H1 (cell line): ENCODE measurements around the gene PLEKHA5. TPM values are rescaled to one million over a fixed set of nuclear protein-coding genes. Genes with fewer than 3 reads are reported as not detected.

Source experiments
- CTCF ChIA-PET: fragments of 300-600 bp; sonication (Branson Sonifier 250); formaldehyde crosslinking; loops from one replicate; lab custom pipeline; 2021; ENCODE audit not compliant: partially characterized antibody; lab: Charles Lee
- POLR2A ChIA-PET: fragments of 300-600 bp; sonication (Branson Sonifier 250); formaldehyde crosslinking; loops from one replicate; lab custom pipeline; 2021; ENCODE audit warnings: inconsistent platforms; ENCODE audit not compliant: partially characterized antibody; lab: Charles Lee
- DNase-seq, 2 experiments: peaks; one replicate each; pipeline versions ENCODE4 v3.0.0 to v3.0.0-alpha.2; 2010 to 2022; ENCODE audit warnings: low spot score in 2 of 2, low read depth in 1 of 2, mixed read lengths in 1 of 2
- FAIRE-seq: peaks from 2 replicates; lab custom pipeline; 2011; peaks lifted over from hg19 to GRCh38; lab: Jason Lieb, UNC
- H2AFZ ChIP-seq: 2 replicates; pipeline ENCODE4 v1.8.1; 2012; ENCODE audit warnings: low read length, inconsistent platforms
- H2AK5ac ChIP-seq: 2 replicates; pipeline ENCODE4 v1.6.1; 2013; ENCODE audit warnings: low read depth, low read length
- H2BK120ac ChIP-seq: replicated peaks from 2 replicates; pipeline ENCODE3; 2013; ENCODE audit warnings: low read depth, low read length, inconsistent platforms
- H2BK12ac ChIP-seq: 2 replicates; pipeline ENCODE4 v1.6.1; 2013; ENCODE audit warnings: low read depth, low read length
- H2BK15ac ChIP-seq: 2 replicates; pipeline ENCODE4 v1.6.1; 2013; ENCODE audit warnings: low read length
- H2BK20ac ChIP-seq: 2 replicates; pipeline ENCODE4 v1.6.1; 2013; ENCODE audit warnings: low read length
- H2BK5ac ChIP-seq: 2 replicates; pipeline ENCODE4 v1.6.1; 2013; ENCODE audit warnings: low read depth, low read length
- H3K14ac ChIP-seq: 2 replicates; pipeline ENCODE4 v1.6.1; 2013; ENCODE audit warnings: inconsistent platforms; ENCODE audit not compliant: insufficient read length
- H3K18ac ChIP-seq: 2 replicates; pipeline ENCODE4 v1.6.1; 2013; ENCODE audit warnings: low read length; ENCODE audit errors: extremely low read depth
- H3K23ac ChIP-seq: 2 replicates; pipeline ENCODE4 v1.6.1; 2013; ENCODE audit warnings: inconsistent platforms; ENCODE audit not compliant: insufficient read length
- H3K23me2 ChIP-seq: 2 replicates; pipeline ENCODE4 v1.6.1; 2013; ENCODE audit warnings: low read depth, low read length
- H3K27ac ChIP-seq: 2 replicates; pipeline ENCODE4 v1.6.1; 2011; ENCODE audit warnings: low read depth, low read length, inconsistent platforms
- H3K27me3 ChIP-seq, 4 experiments: replicated peaks in 1 of 4; 1 replicate in 1 of 4; 2 replicates in 3 of 4; pipeline versions ENCODE4 v1.6.1 to v1.8.1; 2011 to 2013; ENCODE audit warnings: low read length in 3 of 4, mild to moderate bottlenecking in 3 of 4, inconsistent platforms in 2 of 4, mixed read lengths in 2 of 4, moderate library complexity in 1 of 4; ENCODE audit not compliant: control insufficient read depth in 3 of 4, insufficient read depth in 3 of 4; ENCODE audit errors: extremely low read depth in 1 of 4
- H3K36me3 ChIP-seq, 4 experiments: 2 replicates each; pipeline versions ENCODE4 v1.6.1 to v1.8.1; 2011 to 2013; ENCODE audit warnings: mild to moderate bottlenecking in 4 of 4, low read length in 3 of 4, moderate library complexity in 2 of 4, control low read depth in 1 of 4, inconsistent platforms in 1 of 4; ENCODE audit not compliant: insufficient read depth in 4 of 4, control insufficient read depth in 2 of 4
- H3K4ac ChIP-seq: replicated peaks from 2 replicates; pipeline ENCODE3; 2013; ENCODE audit warnings: low read length, low read depth, mixed read lengths, inconsistent platforms; ENCODE audit not compliant: insufficient read length
- H3K4me1 ChIP-seq, 4 experiments: replicated peaks in 1 of 4; 1 replicate in 1 of 4; 2 replicates in 3 of 4; pipeline versions ENCODE4 v1.6.1 to v1.8.1; 2011 to 2013; ENCODE audit warnings: low read length in 3 of 4, inconsistent platforms in 2 of 4, mixed read lengths in 1 of 4; ENCODE audit not compliant: insufficient read depth in 4 of 4, control insufficient read depth in 3 of 4
- H3K4me2 ChIP-seq, 2 experiments: 2 replicates each; pipeline versions ENCODE4 v1.6.1 to v1.8.1; 2011 to 2013; ENCODE audit warnings: low read depth in 2 of 2, low read length in 2 of 2, control low read depth in 1 of 2, inconsistent platforms in 1 of 2, mild to moderate bottlenecking in 1 of 2; ENCODE audit not compliant: insufficient read depth in 1 of 2
- H3K4me3 ChIP-seq, 4 experiments: fragments of 200-600, 300-600 bp in 1 of 4; sonication (generic), shearing (Covaris generic), sonication (Bioruptor Twin) in 1 of 4; 2 replicates each; pipeline versions ENCODE4 v1.5.1 to v1.8.1; 2011 to 2016; ENCODE audit warnings: low read length in 4 of 4, low read depth in 3 of 4, control low read depth in 2 of 4, inconsistent platforms in 2 of 4, mild to moderate bottlenecking in 2 of 4, mixed read lengths in 1 of 4, moderate library complexity in 1 of 4; ENCODE audit not compliant: insufficient read depth in 2 of 4; ENCODE audit errors: extremely low read depth in 1 of 4
- H3K56ac ChIP-seq: replicated peaks from 2 replicates; pipeline ENCODE3; 2013; ENCODE audit warnings: low read depth, mild to moderate bottlenecking, mixed read lengths, low read length, inconsistent platforms; ENCODE audit not compliant: insufficient read length
- H3K79me1 ChIP-seq: 2 replicates; pipeline ENCODE4 v1.6.1; 2013; ENCODE audit warnings: low read depth, low read length, control low read depth
- H3K79me2 ChIP-seq, 2 experiments: 2 replicates each; pipeline versions ENCODE4 v1.6.1 to v1.8.1; 2012 to 2013; ENCODE audit warnings: low read length in 2 of 2, mild to moderate bottlenecking in 2 of 2, inconsistent platforms in 1 of 2; ENCODE audit not compliant: insufficient read depth in 2 of 2, control insufficient read depth in 1 of 2
- H3K9ac ChIP-seq, 4 experiments: replicated peaks in 1 of 4; 1 replicate in 1 of 4; 2 replicates in 3 of 4; pipeline versions ENCODE4 v1.6.1 to v1.8.1; 2011 to 2013; ENCODE audit warnings: low read depth in 3 of 4, low read length in 3 of 4, control low read depth in 2 of 4, mild to moderate bottlenecking in 2 of 4, moderate library complexity in 2 of 4, inconsistent platforms in 1 of 4; ENCODE audit errors: extremely low read depth in 1 of 4
- H3K9me3 ChIP-seq, 2 experiments: 2 replicates each; pipeline versions ENCODE4 v1.6.1 to v1.8.1; 2012 to 2013; ENCODE audit warnings: mild to moderate bottlenecking in 2 of 2, moderate library complexity in 2 of 2, control low read depth in 1 of 2, inconsistent platforms in 1 of 2, low read depth in 1 of 2, low read length in 1 of 2, mixed read lengths in 1 of 2; ENCODE audit not compliant: insufficient read depth in 2 of 2
- H4K20me1 ChIP-seq, 2 experiments: replicated peaks in 1 of 2; 2 replicates each; pipeline versions ENCODE3 to v1.8.1; 2011 to 2013; ENCODE audit warnings: inconsistent platforms in 2 of 2, low read length in 2 of 2, mild to moderate bottlenecking in 1 of 2; ENCODE audit not compliant: insufficient read depth in 2 of 2, control insufficient read depth in 1 of 2
- H4K5ac ChIP-seq: 2 replicates; pipeline ENCODE4 v1.6.1; 2013; ENCODE audit warnings: low read length, low read depth, mixed read lengths, inconsistent platforms; ENCODE audit not compliant: insufficient read length
- H4K8ac ChIP-seq: 2 replicates; pipeline ENCODE4 v1.8.0; 2013; ENCODE audit warnings: mild to moderate bottlenecking, moderate library complexity, low read length, inconsistent platforms; ENCODE audit not compliant: insufficient read depth; ENCODE audit errors: extremely low read depth
- H4K91ac ChIP-seq: replicated peaks from 2 replicates; pipeline ENCODE3; 2013; ENCODE audit warnings: low read length, mixed read lengths, inconsistent platforms; ENCODE audit not compliant: insufficient read length
- SIRT6 ChIP-seq: IDR thresholded peaks from one replicate; pipeline ENCODE4 v1.7.1; 2012; ENCODE audit warnings: low read length, inconsistent platforms
- TAF7 ChIP-seq: optimal IDR thresholded peaks from 2 replicates; pipeline ENCODE3; 2011; ENCODE audit warnings: low read depth, mild to moderate bottlenecking, inconsistent platforms, low read length, moderate library complexity, borderline replicate concordance
- polyA plus RNA-seq, 7 experiments: library from polyadenylated mRNA; depleted of rRNA in 3 of 7; stranded (reverse) in 5 of 7; unstranded in 2 of 7; fragments of >200 nt in 5 of 7; fragments of 200-250 nt in 2 of 7; gene quantifications; 1 replicate in 5 of 7; 2 replicates in 1 of 7; 4 replicates in 1 of 7; pipeline versions ENCODE4 v1.2.1 to v1.2.3, GENCODE V29; 2011 to 2013; ENCODE audit warnings: missing spikeins in 2 of 7, mixed read lengths in 2 of 7
- total RNA-seq: library from RNA; stranded (reverse); fragmentation: NEBNext Ultra II Directional; extraction: Animal tissue kit (Norgen Biotek cat#: 25700); gene quantifications from 2 replicates; pipeline ENCODE4 v1.2.1, GENCODE V29; 2021

The PLEKHA5 gene
- total and polyA plus RNA-seq, 2 of the 8 experiments (the other 6 are each of a cell fraction or from before 2014, with no cell fraction given) = 17.2 to 66.1 TPM

DNA sequence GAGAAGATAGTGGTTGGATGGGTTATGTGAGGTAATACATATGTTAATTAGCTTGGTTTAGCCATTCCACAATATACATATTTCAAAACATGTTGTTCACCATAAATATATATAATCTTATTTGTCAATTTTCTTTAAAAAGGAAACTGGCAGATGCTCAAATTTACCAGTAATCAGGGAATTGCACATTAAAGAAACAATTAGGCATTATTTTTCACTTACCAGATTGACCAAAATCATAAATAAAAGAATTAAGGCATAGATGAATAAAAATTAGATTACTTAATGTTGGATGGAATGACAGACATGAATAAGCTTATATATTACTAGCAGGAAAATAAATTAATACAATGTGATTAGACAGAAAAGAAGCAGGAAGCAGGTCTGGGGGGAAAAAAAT lies 147.2 kb downstream of the PLEKHA5 start:
- no peak for FAIRE-seq
- Histone ChIP-seq H3K36me3 (peaks cover 2 to 41% (median 20%) of the 10 kb centered on the region in 4 experiments), H3K9ac (no peak overlapping the region), H2BK20ac (no peak overlapping the region), H4K20me1 (no peaks in the 10 kb centered on the region), H3K4ac (no peak overlapping the region), H3K14ac (no peak overlapping the region), H2BK12ac (no peak overlapping the region), H3K23ac (no peak overlapping the region), H3K9me3 (no peaks in the 10 kb centered on the region), H2BK5ac (no peak overlapping the region), H4K91ac (no peak overlapping the region), H3K23me2 (no peaks in the 10 kb centered on the region), H2BK120ac (no peak overlapping the region), H3K4me1 (no peaks in the 10 kb centered on the region), H3K27me3 (no peaks in the 10 kb centered on the region), H3K18ac (no peak overlapping the region), H3K27ac (no peak overlapping the region), H4K5ac (no peak overlapping the region)
- POLR2A ChIA-PET = no interaction called here
- TF ChIP-seq SIRT6 (no peak), TAF7 (no peak)
- TF ChIP-seq, all 59 proteins: peak for 0
- no peaks in the 10 kb centered on the region for H3K79me1 ChIP-seq
- no peak overlapping the region for H2AFZ ChIP-seq
- CTCF ChIA-PET = interaction anchor here (1.1 kb wide), 1 partner anchor 71 kb away, joined by 4 read pairs; no protein-coding TSS in a partner anchor
- no peak overlapping the region for H4K8ac ChIP-seq
- H3K4me3 ChIP-seq = no peak overlapping the region
- H2BK15ac ChIP-seq = no peak overlapping the region
- no peak overlapping the region for H3K56ac ChIP-seq
- no peaks in the 10 kb centered on the region for H3K79me2 ChIP-seq
- no peak overlapping the region for H2AK5ac ChIP-seq
- H3K4me2 ChIP-seq = no peak overlapping the region
- DNase-seq = no peak
